C4-2B (cell line): Measurements from ENCODE around the gene HIRA.

ENCODE experiments used
- H3K27ac ChIP-seq: fragments of 450-650 bp; 2 replicates; pipeline ENCODE4 v1.5.1; 2017
- CTCF ChIP-seq: fragments of 450-650 bp; conservative IDR thresholded peaks from 2 replicates; pipeline ENCODE4 v1.5.1; 2017; ENCODE audit warnings: mild to moderate bottlenecking
- ZFX ChIP-seq: fragments of 450-650 bp; IDR thresholded peaks from 2 replicates; pipeline ENCODE4 v1.6.1; 2017

Gene HIRA

DNA sequence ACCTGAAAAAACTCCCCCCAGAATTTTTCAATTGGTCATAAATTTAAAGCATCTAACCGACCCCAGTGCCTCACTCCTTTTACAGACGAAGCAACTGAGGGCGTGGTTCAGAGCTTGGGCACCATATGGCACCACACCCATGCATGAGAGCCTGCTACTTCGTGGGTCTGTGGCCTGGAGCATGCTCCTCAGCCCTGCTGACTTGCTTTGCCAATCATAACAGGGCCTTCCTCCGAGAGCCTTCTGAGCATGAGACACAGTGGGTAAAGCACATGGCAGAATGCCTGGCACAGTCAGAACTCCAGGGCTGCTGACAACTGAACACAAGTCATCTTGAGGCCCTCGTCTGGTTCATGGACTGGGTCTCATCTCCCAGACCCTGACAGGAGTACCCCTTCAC lies 33.3 kb downstream of the HIRA start:
- no peak overlapping the region for H3K27ac ChIP-seq
- TF ChIP-seq CTCF, result no peak

GRCh38 chr22:19397734-19398104 lies 33.8 kb downstream of the HIRA start:
- no peak for TF ChIP-seq CTCF
- TF ChIP-seq ZFX, result no peak
- H3K27ac ChIP-seq, result no peak overlapping the region

GRCh38 chr22:19396934-19397733 lies 34.4 kb downstream of the HIRA start:
- no peak overlapping the region for H3K27ac ChIP-seq
- TF ChIP-seq CTCF, result no peak
- no peak for TF ChIP-seq ZFX

GRCh38 chr22:19396561-19396933 lies 35.0 kb downstream of the HIRA start:
- H3K27ac ChIP-seq, result no peak overlapping the region
- TF ChIP-seq CTCF, result no peak
- no peak for TF ChIP-seq ZFX

DNA sequence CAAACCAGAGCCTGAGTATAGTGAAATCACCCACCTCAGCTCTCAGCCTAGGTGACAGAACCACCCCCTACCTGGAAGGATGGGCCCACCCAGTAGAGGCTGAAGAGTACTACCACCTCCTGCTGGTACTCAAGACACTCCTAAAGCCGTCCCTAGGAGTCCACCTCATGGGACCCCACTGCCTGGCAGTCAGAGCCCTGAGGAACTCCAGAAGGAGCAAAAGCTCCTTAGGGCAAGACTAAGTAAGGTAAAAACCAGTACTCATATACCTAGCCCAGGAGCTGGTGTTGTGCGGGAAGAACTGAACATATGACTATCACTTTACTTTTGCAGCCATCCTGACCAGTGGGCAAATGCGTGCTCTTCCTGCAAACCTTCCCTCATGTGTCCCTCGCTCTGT lies 36.3 kb downstream of the HIRA start:
- TF ChIP-seq ZFX (no peak), CTCF (no peak)

GRCh38 chr22:19394274-19395050 lies 37.1 kb downstream of the HIRA start:
- H3K27ac ChIP-seq, result no peak overlapping the region
- TF ChIP-seq CTCF (no peak), ZFX (no peak)

More for the DNA sequence above, 36.3 kb downstream of the HIRA start:
- no peak overlapping the region for H3K27ac ChIP-seq

DNA sequence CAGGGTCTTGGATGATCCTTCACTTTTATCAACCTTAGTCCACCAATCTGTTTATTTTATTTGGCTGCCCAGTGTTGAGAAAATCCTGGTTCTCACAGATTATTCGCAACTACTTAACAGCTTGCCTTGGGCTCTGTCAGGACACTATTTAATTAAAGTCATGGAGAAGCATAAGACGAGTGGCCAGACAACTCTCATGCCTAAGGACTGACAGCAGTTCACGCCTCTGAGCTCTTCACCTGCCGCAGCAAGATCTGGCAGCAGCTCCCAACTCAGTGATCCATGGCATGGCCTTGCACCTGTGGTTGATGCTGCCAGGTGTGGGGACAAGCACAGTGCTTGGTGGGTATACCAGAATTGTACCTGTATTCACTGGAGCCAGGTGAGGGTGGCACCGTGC lies 37.8 kb downstream of the HIRA start:
- no peak for TF ChIP-seq CTCF
- TF ChIP-seq ZFX, result no peak
- H3K27ac ChIP-seq, result no peak overlapping the region
